Keratinocyte (primary cell): ENCODE measurements around the gene LARP4. TPM values are rescaled to one million over a fixed set of nuclear protein-coding genes. Genes with fewer than 3 reads are reported as not detected.

Experiments
- DNase-seq: peaks from one replicate; pipeline ENCODE4 v3.0.0-alpha.2; 2011; ENCODE audit warnings: low read depth, missing footprints, low spot score
- FAIRE-seq: peaks from 2 replicates; lab custom pipeline; 2011; peaks lifted over from hg19 to GRCh38; lab: Jason Lieb, UNC
- H2AFZ ChIP-seq: 2 replicates; pipeline ENCODE4 v1.6.0; 2012; ENCODE audit warnings: low read length, control low read depth, inconsistent platforms; ENCODE audit not compliant: control insufficient read depth
- H3K27ac ChIP-seq: 2 replicates; pipeline ENCODE4 v1.5.1; 2011; ENCODE audit warnings: low read length; ENCODE audit not compliant: control insufficient read depth, insufficient read depth
- H3K27me3 ChIP-seq: 3 replicates; pipeline ENCODE4 v1.6.0; 2011; ENCODE audit warnings: low read length; ENCODE audit not compliant: control insufficient read depth, insufficient read depth; ENCODE audit errors: extremely low read depth
- H3K36me3 ChIP-seq, 2 experiments: 2 replicates in 1 of 2; 3 replicates in 1 of 2; pipeline ENCODE4 v1.5.1; 2011; ENCODE audit warnings: low read length in 2 of 2, mild to moderate bottlenecking in 1 of 2; ENCODE audit not compliant: control insufficient read depth in 2 of 2, insufficient read depth in 2 of 2; ENCODE audit errors: extremely low read depth in 1 of 2
- H3K4me1 ChIP-seq: 3 replicates; pipeline ENCODE4 v1.5.1; 2011; ENCODE audit warnings: low read length; ENCODE audit not compliant: control insufficient read depth, insufficient read depth; ENCODE audit errors: extremely low read depth
- H3K4me2 ChIP-seq: 3 replicates; pipeline ENCODE4 v1.6.0; 2011; ENCODE audit warnings: low read depth, low read length; ENCODE audit not compliant: control insufficient read depth, insufficient read depth; ENCODE audit errors: extremely low read depth
- H3K4me3 ChIP-seq, 3 experiments: fragments of 200-600 bp in 1 of 3; sonication (generic) in 1 of 3; 2 replicates in 2 of 3; 3 replicates in 1 of 3; pipeline ENCODE4 v1.5.1; 2011 to 2016; ENCODE audit warnings: low read length in 3 of 3, mild to moderate bottlenecking in 3 of 3, control low read depth in 2 of 3, inconsistent platforms in 1 of 3, low read depth in 1 of 3, mixed read lengths in 1 of 3, mixed run types in 1 of 3, moderate library complexity in 1 of 3; ENCODE audit not compliant: control insufficient read depth in 2 of 3, insufficient read depth in 2 of 3; ENCODE audit errors: extremely low read depth in 1 of 3
- H3K79me2 ChIP-seq: 2 replicates; pipeline ENCODE4 v1.6.0; 2012; ENCODE audit warnings: low read length; ENCODE audit not compliant: control insufficient read depth, insufficient read depth
- H3K9ac ChIP-seq: 3 replicates; pipeline ENCODE4 v1.6.0; 2011; ENCODE audit warnings: low read length; ENCODE audit not compliant: control insufficient read depth, insufficient read depth; ENCODE audit errors: extremely low read depth
- H3K9me1 ChIP-seq: 3 replicates; pipeline ENCODE4 v1.6.0; 2011; ENCODE audit warnings: low read length; ENCODE audit not compliant: control insufficient read depth, insufficient read depth; ENCODE audit errors: extremely low read depth
- H3K9me3 ChIP-seq: 2 replicates; pipeline ENCODE4 v1.5.1; 2012; ENCODE audit warnings: low read depth, low read length; ENCODE audit not compliant: control insufficient read depth
- H4K20me1 ChIP-seq: 3 replicates; pipeline ENCODE4 v1.6.0; 2011; ENCODE audit warnings: low read length; ENCODE audit not compliant: control insufficient read depth, insufficient read depth; ENCODE audit errors: extremely low read depth
- EZH2 ChIP-seq: IDR thresholded peaks from one replicate; pipeline ENCODE4 v1.6.1; 2012; ENCODE audit warnings: inconsistent platforms, mild to moderate bottlenecking, low read length, moderate library complexity
- dilution Hi-C: fragments of 300-500 bp; cut with MboI; formaldehyde crosslinking; loops from one replicate; pipeline ENCODE4 v1.7.0; 2020; ENCODE audit warnings: low sequenced_read_pairs; ENCODE audit not compliant: extremely low pct_ligation_motif_present
- polyA plus RNA-seq, 5 experiments: library from polyadenylated mRNA; depleted of rRNA in 3 of 5; stranded (reverse) in 3 of 5; stranded (forward) in 1 of 5; unstranded in 1 of 5; fragments of >200 nt; gene quantifications; 1 replicate in 1 of 5; 2 replicates in 3 of 5; 3 replicates in 1 of 5; pipeline versions ENCODE4 v1.2.1 to v1.2.3, GENCODE V29; 2011 to 2012; ENCODE audit warnings: missing spikeins in 2 of 5, low read depth in 1 of 5, low replicate concordance in 1 of 5
- TF ChIP-seq, protein P1 (sequence below), 3 experiments: IDR thresholded peaks in 1 of 3; conservative IDR thresholded peaks in 1 of 3; optimal IDR thresholded peaks in 1 of 3; 2 replicates in 2 of 3; 3 replicates in 1 of 3; pipeline versions ENCODE3 to v1.5.1; 2011; ENCODE audit warnings: low read length in 3 of 3, mild to moderate bottlenecking in 3 of 3, moderate library complexity in 2 of 3, control low read depth in 1 of 3, inconsistent platforms in 1 of 3; ENCODE audit not compliant: insufficient read depth in 2 of 3; ENCODE audit errors: extremely low read depth in 1 of 3

The LARP4 gene
- polyA plus RNA-seq, 1 donor (not counting 4 experiments of a cell fraction or from before 2014, with no cell fraction given) = 33.2 TPM

DNA sequence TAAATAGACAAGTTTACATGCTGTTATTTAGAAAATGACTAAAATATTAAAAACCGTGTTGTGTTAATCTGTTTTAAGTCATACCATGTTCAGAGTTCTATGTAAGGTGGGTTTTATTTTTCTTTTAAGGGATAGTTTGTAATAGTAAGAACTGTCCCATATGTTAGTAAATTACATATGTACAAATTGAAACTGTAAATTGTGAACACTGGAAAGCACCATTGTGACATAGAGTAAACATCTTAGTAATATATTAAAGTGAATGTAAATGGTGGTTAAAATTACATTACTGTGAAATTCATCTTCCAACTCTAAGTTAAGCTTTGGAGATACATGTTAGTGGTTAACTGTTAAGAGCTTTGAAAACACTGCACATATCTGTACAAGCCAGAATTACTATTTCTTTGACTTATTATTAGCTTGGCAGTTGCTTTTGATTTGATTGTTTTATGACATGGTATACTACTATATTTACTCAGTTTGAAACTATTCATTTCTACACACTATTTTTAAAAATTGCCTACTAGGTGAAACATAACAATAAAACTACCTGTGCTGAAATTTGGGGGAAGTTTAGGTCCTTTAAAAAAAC, 76.7 kb downstream of the LARP4 start:
- dilution Hi-C loops = no loop called here
- Histone ChIP-seq H3K9me3 (no peaks in the 10 kb centered on the region), H3K27ac (no peak overlapping the region), H3K4me2 (no peak overlapping the region), H3K9me1 (no peaks in the 10 kb centered on the region), H3K36me3 (peaks cover 6 to 10% of the 10 kb centered on the region in 2 experiments), H2AFZ (no peak overlapping the region), H3K27me3 (no peaks in the 10 kb centered on the region), H3K4me3 (no peak overlapping the region), H4K20me1 (no peaks in the 10 kb centered on the region), H3K79me2 (no peaks in the 10 kb centered on the region), H3K4me1 (no peaks in the 10 kb centered on the region), H3K9ac (no peak overlapping the region)
- FAIRE-seq = no peak
- TF ChIP-seq EZH2 = no peak
- TF ChIP-seq, protein P1, sequence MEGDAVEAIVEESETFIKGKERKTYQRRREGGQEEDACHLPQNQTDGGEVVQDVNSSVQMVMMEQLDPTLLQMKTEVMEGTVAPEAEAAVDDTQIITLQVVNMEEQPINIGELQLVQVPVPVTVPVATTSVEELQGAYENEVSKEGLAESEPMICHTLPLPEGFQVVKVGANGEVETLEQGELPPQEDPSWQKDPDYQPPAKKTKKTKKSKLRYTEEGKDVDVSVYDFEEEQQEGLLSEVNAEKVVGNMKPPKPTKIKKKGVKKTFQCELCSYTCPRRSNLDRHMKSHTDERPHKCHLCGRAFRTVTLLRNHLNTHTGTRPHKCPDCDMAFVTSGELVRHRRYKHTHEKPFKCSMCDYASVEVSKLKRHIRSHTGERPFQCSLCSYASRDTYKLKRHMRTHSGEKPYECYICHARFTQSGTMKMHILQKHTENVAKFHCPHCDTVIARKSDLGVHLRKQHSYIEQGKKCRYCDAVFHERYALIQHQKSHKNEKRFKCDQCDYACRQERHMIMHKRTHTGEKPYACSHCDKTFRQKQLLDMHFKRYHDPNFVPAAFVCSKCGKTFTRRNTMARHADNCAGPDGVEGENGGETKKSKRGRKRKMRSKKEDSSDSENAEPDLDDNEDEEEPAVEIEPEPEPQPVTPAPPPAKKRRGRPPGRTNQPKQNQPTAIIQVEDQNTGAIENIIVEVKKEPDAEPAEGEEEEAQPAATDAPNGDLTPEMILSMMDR (optimal IDR thresholded peaks at IDR 0.05 in 1 of 3, IDR thresholded peaks at IDR 0.05 in 1 of 3, conservative IDR thresholded peaks at IDR 0.05 in 1 of 3; ENCODE audit: extremely low read depth in 1 of 3, insufficient read depth in 2 of 3, low read length in 3 of 3) = no peak
- DNase-seq = no peak

DNA sequence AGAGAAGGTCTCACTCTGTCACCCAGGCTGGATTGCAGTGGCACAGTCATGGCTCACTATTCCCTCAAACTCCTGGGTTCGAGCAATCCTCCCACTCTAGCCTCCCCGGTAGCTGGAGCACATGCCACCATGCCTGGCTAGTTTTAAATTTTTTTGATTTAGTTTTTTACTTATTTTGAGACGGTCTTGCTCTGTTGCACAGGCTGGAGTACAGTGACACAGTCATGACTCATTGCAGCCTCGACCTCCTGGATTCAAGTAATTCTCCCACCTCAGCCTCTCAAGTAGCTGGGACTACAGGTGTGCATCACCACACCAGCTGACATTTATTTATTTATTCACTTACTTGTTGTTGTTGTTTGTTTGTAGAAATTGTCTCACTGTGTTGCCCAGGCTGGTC, 81.9 kb downstream of the LARP4 start:
- DNase-seq (no peak), FAIRE-seq (no peak)
- no peaks in the 10 kb centered on the region for H3K9me3 ChIP-seq
- H3K4me1 ChIP-seq = no peaks in the 10 kb centered on the region
- no peak for TF ChIP-seq EZH2
- TF ChIP-seq, protein P1 (optimal IDR thresholded peaks at IDR 0.05 in 1 of 3, IDR thresholded peaks at IDR 0.05 in 1 of 3, conservative IDR thresholded peaks at IDR 0.05 in 1 of 3; ENCODE audit: extremely low read depth in 1 of 3, insufficient read depth in 2 of 3, low read length in 3 of 3) = no peak
- H3K27ac ChIP-seq = no peak overlapping the region
- no peak overlapping the region for H3K9ac ChIP-seq
- dilution Hi-C loops = no loop called here
- no peak overlapping the region for H3K4me2 ChIP-seq
- H3K36me3 ChIP-seq = peaks cover 0 to 3% of the 10 kb centered on the region in 2 experiments
- H3K27me3 ChIP-seq = no peaks in the 10 kb centered on the region
- H3K4me3 ChIP-seq = no peak overlapping the region
- no peak overlapping the region for H2AFZ ChIP-seq
- H4K20me1 ChIP-seq = no peaks in the 10 kb centered on the region
- no peaks in the 10 kb centered on the region for H3K9me1 ChIP-seq
- H3K79me2 ChIP-seq = no peaks in the 10 kb centered on the region
